WTC11 (cell line): ENCODE data around the gene NCBP3. TPM values are rescaled to one million over a fixed set of nuclear protein-coding genes. Genes with fewer than 3 reads are reported as not detected.

Source experiments
- ATAC-seq: fragments of 200-7000 bp; cut with Tn5 transposase; 2 replicates; pipeline ENCODE4 v1.10.0; 2021; ENCODE audit warnings: mild to moderate bottlenecking, moderate library complexity
- CTCF ChIA-PET: fragments of 300-600 bp; sonication (Branson Sonifier 250); formaldehyde crosslinking; loops from one replicate; lab custom pipeline; 2021; ENCODE audit warnings: antibody characterized with exemption; lab: Charles Lee
- POLR2A ChIA-PET: fragments of 350-600 bp; sonication (Branson Sonifier 250); formaldehyde crosslinking; loops from one replicate; lab custom pipeline; 2021; ENCODE audit warnings: antibody characterized with exemption; lab: Charles Lee
- DNase-seq: peaks from one replicate; pipeline ENCODE4 v3.0.0; 2021; ENCODE audit warnings: low spot score
- H3K27ac Mint-ChIP-seq: 2 replicates; pipeline ENCODE4 v1.8.0; 2021; ENCODE audit warnings: mixed read lengths
- H3K27me3 Mint-ChIP-seq: 2 replicates; pipeline ENCODE4 v1.8.0; 2021; ENCODE audit warnings: low read depth, mild to moderate bottlenecking, moderate library complexity, mixed read lengths
- H3K36me3 Mint-ChIP-seq: 2 replicates; pipeline ENCODE4 v1.8.0; 2021; ENCODE audit warnings: mixed read lengths
- H3K4me1 Mint-ChIP-seq: 2 replicates; pipeline ENCODE4 v1.8.0; 2022; ENCODE audit warnings: mixed read lengths
- H3K4me3 Mint-ChIP-seq: 2 replicates; pipeline ENCODE4 v1.8.0; 2021; ENCODE audit warnings: mild to moderate bottlenecking, moderate library complexity, mixed read lengths
- H3K9me3 Mint-ChIP-seq: 2 replicates; pipeline ENCODE4 v1.8.0; 2021; ENCODE audit warnings: mixed read lengths
- ESRRA ChIP-seq: sonication (generic); formaldehyde crosslinking; IDR thresholded peaks from 2 replicates; pipeline ENCODE4 v1.8.1; 2022; ENCODE audit warnings: mild to moderate bottlenecking, missing genetic modification reagents, borderline replicate concordance
- FOXJ3 ChIP-seq: sonication (generic); formaldehyde crosslinking; IDR thresholded peaks from 2 replicates; pipeline ENCODE4 v1.9.0; 2021; ENCODE audit warnings: missing genetic modification reagents, mild to moderate bottlenecking, borderline replicate concordance
- KAT7 ChIP-seq: sonication (generic); formaldehyde crosslinking; IDR thresholded peaks from 2 replicates; pipeline ENCODE4 v1.8.1; 2023; ENCODE audit warnings: missing genetic modification reagents, mild to moderate bottlenecking, borderline replicate concordance
- NFYB ChIP-seq: sonication (generic); formaldehyde crosslinking; conservative IDR thresholded peaks from 2 replicates; pipeline ENCODE4 v1.8.0; 2022; ENCODE audit warnings: low read depth, missing genetic modification reagents
- RORB ChIP-seq: fragments of 250-450 bp; sonication (Bioruptor Pico); IDR thresholded peaks from 2 replicates; pipeline ENCODE4 v1.9.0; 2021; ENCODE audit warnings: mild to moderate bottlenecking
- SP1 ChIP-seq: sonication (generic); formaldehyde crosslinking; conservative IDR thresholded peaks from 2 replicates; pipeline ENCODE4 v1.8.1; 2022; ENCODE audit warnings: missing genetic modification reagents
- ZBTB21 ChIP-seq: sonication (generic); formaldehyde crosslinking; IDR thresholded peaks from 2 replicates; pipeline ENCODE4 v1.8.1; 2023; ENCODE audit warnings: mild to moderate bottlenecking, missing genetic modification reagents, borderline replicate concordance
- ZNF219 ChIP-seq: sonication (generic); formaldehyde crosslinking; IDR thresholded peaks from 2 replicates; pipeline ENCODE4 v1.8.0; 2023; ENCODE audit warnings: missing genetic modification reagents, mild to moderate bottlenecking, borderline replicate concordance
- ZNF396 ChIP-seq: fragments of 250-450 bp; sonication (Bioruptor Pico); IDR thresholded peaks from 2 replicates; pipeline ENCODE4 v1.8.0; 2021; ENCODE audit warnings: mild to moderate bottlenecking, moderate library complexity, borderline replicate concordance
- total RNA-seq: library from RNA; stranded (reverse); gene quantifications from 3 replicates; pipeline ENCODE4 v1.2.3, GENCODE V29; 2021
- TF ChIP-seq, protein P1 (sequence below): sonication (generic); formaldehyde crosslinking; IDR thresholded peaks from 2 replicates; pipeline ENCODE4 v1.8.0; 2022; ENCODE audit warnings: missing genetic modification reagents
- TF ChIP-seq, protein P2 (sequence below): fragments of 250-450 bp; sonication (Bioruptor Pico); conservative IDR thresholded peaks from 2 replicates; pipeline ENCODE4 v1.9.0; 2021; ENCODE audit warnings: mild to moderate bottlenecking
- TF ChIP-seq, protein P3 (sequence below): sonication (generic); formaldehyde crosslinking; IDR thresholded peaks from 2 replicates; pipeline ENCODE4 v1.8.0; 2023; ENCODE audit warnings: missing genetic modification reagents
- TF ChIP-seq, protein P4 (sequence below): fragments of 250-450 bp; sonication (Bioruptor Pico); IDR thresholded peaks from 2 replicates; pipeline ENCODE4 v2.1.2; 2022; ENCODE audit warnings: mild to moderate bottlenecking, moderate library complexity
- TF ChIP-seq, protein P5 (sequence below): sonication (generic); formaldehyde crosslinking; IDR thresholded peaks from 2 replicates; pipeline ENCODE4 v1.8.1; 2022; ENCODE audit warnings: missing genetic modification reagents, borderline replicate concordance
- TF ChIP-seq, protein P6 (sequence below): sonication (generic); formaldehyde crosslinking; IDR thresholded peaks from 2 replicates; pipeline ENCODE4 v1.8.1; 2023; ENCODE audit warnings: mild to moderate bottlenecking, missing genetic modification reagents, moderate library complexity

The NCBP3 gene
- total RNA-seq, 1 experiment from 2014 or later, result 48.7 TPM

DNA sequence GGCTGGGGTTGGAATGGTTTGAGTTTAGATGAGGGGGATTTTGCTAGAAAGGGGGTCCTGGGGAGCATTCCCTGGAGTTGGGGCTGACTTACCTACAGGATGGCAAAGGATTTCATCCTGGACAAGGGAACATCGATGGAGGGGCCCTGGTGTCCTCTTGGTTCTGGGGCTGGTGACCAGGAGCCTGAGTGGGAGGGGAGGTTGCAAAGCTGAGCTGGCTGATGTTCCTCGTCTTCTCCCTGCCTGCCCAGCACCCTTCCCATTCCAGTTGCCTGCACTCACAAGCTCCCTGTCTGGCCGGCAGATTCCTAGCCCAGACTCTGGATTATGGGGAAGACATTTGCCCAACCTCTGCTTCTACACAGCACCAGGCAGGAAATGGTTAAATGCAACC is 82.3 kb downstream of the NCBP3 start (continued):
- TF ChIP-seq, protein P1, sequence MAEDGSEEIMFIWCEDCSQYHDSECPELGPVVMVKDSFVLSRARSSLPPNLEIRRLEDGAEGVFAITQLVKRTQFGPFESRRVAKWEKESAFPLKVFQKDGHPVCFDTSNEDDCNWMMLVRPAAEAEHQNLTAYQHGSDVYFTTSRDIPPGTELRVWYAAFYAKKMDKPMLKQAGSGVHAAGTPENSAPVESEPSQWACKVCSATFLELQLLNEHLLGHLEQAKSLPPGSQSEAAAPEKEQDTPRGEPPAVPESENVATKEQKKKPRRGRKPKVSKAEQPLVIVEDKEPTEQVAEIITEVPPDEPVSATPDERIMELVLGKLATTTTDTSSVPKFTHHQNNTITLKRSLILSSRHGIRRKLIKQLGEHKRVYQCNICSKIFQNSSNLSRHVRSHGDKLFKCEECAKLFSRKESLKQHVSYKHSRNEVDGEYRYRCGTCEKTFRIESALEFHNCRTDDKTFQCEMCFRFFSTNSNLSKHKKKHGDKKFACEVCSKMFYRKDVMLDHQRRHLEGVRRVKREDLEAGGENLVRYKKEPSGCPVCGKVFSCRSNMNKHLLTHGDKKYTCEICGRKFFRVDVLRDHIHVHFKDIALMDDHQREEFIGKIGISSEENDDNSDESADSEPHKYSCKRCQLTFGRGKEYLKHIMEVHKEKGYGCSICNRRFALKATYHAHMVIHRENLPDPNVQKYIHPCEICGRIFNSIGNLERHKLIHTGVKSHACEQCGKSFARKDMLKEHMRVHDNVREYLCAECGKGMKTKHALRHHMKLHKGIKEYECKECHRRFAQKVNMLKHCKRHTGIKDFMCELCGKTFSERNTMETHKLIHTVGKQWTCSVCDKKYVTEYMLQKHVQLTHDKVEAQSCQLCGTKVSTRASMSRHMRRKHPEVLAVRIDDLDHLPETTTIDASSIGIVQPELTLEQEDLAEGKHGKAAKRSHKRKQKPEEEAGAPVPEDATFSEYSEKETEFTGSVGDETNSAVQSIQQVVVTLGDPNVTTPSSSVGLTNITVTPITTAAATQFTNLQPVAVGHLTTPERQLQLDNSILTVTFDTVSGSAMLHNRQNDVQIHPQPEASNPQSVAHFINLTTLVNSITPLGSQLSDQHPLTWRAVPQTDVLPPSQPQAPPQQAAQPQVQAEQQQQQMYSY (CRISPR knock-in tag), result no peak
- TF ChIP-seq SP1 (CRISPR knock-in tag) (no peak), NFYB (CRISPR knock-in tag) (no peak), ZBTB21 (CRISPR knock-in tag) (no peak), RORB (no peak), ZNF396 (CRISPR knock-in tag) (no peak), ZNF219 (CRISPR knock-in tag) (no peak), ESRRA (CRISPR knock-in tag) (no peak), KAT7 (CRISPR knock-in tag) (no peak)
- TF ChIP-seq, protein P2, sequence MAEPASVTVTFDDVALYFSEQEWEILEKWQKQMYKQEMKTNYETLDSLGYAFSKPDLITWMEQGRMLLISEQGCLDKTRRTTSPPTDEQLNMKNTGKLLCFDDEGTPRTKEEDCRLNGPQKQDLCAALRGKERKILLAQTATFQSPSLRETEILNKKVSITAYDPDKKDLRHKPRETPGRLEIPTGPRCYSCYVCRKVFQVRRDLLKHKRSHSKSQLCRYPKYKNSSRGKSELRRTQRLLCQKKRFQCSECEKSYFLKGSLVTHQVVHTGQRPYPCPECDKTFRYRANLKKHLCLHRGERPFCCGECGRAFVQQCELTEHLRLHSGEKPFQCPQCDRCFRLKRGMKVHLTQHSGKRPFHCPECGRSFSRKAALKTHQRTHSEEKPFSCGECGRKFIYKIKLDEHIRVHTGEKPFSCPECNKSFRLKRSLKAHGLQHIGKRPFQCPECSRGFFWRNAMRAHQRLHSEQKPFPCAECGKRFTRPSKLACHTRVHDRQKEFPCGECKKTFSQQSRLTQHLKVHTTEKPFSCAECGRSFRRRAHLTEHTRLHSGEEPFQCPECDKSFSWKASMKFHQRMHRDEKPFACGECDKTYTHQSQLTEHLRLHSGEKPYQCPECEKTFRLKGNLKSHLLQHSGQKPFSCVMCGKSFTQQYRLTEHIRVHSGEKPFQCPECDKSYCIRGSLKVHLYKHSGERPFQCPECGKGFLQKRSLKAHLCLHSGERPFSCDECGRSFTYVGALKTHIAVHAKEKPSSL (CRISPR knock-in tag), result no peak
- TF ChIP-seq, protein P3, sequence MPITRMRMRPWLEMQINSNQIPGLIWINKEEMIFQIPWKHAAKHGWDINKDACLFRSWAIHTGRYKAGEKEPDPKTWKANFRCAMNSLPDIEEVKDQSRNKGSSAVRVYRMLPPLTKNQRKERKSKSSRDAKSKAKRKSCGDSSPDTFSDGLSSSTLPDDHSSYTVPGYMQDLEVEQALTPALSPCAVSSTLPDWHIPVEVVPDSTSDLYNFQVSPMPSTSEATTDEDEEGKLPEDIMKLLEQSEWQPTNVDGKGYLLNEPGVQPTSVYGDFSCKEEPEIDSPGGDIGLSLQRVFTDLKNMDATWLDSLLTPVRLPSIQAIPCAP (CRISPR knock-in tag), result no peak
- TF ChIP-seq, protein P4, sequence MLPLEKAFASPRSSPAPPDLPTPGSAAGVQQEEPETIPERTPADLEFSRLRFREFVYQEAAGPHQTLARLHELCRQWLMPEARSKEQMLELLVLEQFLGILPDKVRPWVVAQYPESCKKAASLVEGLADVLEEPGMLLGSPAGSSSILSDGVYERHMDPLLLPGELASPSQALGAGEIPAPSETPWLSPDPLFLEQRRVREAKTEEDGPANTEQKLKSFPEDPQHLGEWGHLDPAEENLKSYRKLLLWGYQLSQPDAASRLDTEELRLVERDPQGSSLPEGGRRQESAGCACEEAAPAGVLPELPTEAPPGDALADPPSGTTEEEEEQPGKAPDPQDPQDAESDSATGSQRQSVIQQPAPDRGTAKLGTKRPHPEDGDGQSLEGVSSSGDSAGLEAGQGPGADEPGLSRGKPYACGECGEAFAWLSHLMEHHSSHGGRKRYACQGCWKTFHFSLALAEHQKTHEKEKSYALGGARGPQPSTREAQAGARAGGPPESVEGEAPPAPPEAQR (CRISPR knock-in tag), result no peak

DNA sequence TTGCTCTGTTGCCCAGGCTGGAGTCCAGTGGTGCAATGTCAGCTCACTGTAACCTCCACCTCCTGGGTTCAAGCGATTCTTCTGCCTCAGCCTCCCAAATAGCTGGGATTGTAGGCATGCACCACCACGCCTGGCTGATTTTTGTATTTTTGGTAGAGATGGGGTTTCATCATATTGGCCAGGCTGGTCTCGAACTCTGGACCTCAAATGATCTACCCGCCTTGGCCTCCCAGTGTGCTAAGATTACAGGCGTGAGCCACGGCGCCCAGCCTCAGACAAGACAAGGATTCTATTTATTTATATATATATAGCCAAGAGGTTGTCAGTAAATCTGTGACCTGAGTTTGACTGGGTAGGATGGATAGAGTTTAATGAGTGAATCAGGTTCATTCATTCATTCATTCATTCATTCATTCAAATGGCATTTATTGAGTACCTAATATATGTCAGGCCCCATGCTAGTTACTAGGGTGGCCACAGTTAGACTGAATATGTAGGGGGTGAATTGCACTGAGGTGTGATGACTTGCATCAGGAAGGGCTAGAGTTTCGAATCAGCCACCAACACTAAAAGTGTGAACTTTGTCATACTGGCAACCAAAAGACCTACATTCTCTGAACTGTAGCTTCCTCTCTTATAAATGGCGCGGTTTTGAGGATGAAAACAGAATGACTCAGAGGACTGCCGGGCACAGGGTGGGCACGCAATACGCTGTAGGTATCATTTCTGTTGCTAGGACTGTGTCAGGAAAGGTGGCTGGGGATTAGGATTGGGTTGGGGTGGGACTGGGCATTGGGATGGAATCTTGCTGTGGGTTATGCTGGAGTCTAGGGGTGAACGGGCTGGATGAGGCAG is 82.9 kb downstream of the NCBP3 start:
- POLR2A ChIA-PET, result interaction anchor here (0.9 kb wide), 1 partner anchor 8 kb away, joined by 4 read pairs; no protein-coding TSS in a partner anchor

More for the DNA sequence above, 82.9 kb downstream of the NCBP3 start:
- CTCF ChIA-PET, result interaction anchor here (2.9 to 7.5 kb wide), 2 partner anchors 24 to 80 kb away, joined by 7 to 45 read pairs; no protein-coding TSS in a partner anchor
- H3K27me3 Mint-ChIP-seq, result peaks cover 3% of the 10 kb centered on the region
- H3K9me3 Mint-ChIP-seq, result peaks cover 21% of the 10 kb centered on the region
- H3K36me3 Mint-ChIP-seq, result peaks cover 19% of the 10 kb centered on the region
- TF ChIP-seq, protein P5, sequence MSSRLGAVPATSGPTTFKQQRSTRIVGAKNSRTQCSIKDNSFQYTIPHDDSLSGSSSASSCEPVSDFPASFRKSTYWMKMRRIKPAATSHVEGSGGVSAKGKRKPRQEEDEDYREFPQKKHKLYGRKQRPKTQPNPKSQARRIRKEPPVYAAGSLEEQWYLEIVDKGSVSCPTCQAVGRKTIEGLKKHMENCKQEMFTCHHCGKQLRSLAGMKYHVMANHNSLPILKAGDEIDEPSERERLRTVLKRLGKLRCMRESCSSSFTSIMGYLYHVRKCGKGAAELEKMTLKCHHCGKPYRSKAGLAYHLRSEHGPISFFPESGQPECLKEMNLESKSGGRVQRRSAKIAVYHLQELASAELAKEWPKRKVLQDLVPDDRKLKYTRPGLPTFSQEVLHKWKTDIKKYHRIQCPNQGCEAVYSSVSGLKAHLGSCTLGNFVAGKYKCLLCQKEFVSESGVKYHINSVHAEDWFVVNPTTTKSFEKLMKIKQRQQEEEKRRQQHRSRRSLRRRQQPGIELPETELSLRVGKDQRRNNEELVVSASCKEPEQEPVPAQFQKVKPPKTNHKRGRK (CRISPR knock-in tag), result no peak
- TF ChIP-seq, protein P6, sequence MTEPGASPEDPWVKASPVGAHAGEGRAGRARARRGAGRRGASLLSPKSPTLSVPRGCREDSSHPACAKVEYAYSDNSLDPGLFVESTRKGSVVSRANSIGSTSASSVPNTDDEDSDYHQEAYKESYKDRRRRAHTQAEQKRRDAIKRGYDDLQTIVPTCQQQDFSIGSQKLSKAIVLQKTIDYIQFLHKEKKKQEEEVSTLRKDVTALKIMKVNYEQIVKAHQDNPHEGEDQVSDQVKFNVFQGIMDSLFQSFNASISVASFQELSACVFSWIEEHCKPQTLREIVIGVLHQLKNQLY, result no peak
- TF ChIP-seq FOXJ3 (CRISPR knock-in tag), result no peak
- DNase-seq (no peak), ATAC-seq (no peak)
- H3K4me3 Mint-ChIP-seq, result no peak overlapping the region
- no peaks in the 10 kb centered on the region for H3K4me1 Mint-ChIP-seq
- H3K27ac Mint-ChIP-seq, result no peak overlapping the region
